A549 treated with CpdA at 1 μM for 4 hours (cell line): ENCODE results near the gene PROS1. TPM values are rescaled to one million over a fixed set of nuclear protein-coding genes. Genes with fewer than 3 reads are reported as not detected.

Experiments used
- total RNA-seq: library from RNA; stranded (reverse); fragments of 200-300 nt; extraction: Qiagen RNA extraction; gene quantifications from 5 replicates; pipeline ENCODE4 v1.2.3, GENCODE V29; 2022; ENCODE audit warnings: low read depth

Gene PROS1
- 7.6 to 11.8 TPM (median 9.3 TPM) in 5 replicates for total RNA-seq

GRCh38 chr3:93973131-93974126 lies at the start of gene PROS1:
PROS1 (minus strand) TSS chr3:93973896; CDS start chr3:93973749, 147 bp downstream.

GRCh38 chr3:93979850-93980676 lies 6.4 kb upstream of the PROS1 start, which contains the start of gene ARL13B:
ARL13B (plus strand) TSS chr3:93980155; CDS start chr3:93980424, 269 bp downstream.

Other genes starting within 250 kb of the PROS1 start
- gene ARL13B, start 6.3 kb upstream of the PROS1 start, total RNA-seq, result 9.9 to 13.7 TPM (median 11.9 TPM) in 5 replicates
- 0.05 to 0.14 TPM in 2 of 5 replicates, not detected in the others for gene STX19, start 54.7 kb upstream of the PROS1 start, total RNA-seq
- 2.8 to 3.8 TPM (median 3.1 TPM) in 5 replicates for gene DHFR2, start 89.0 kb upstream of the PROS1 start, total RNA-seq
- 6.8 to 9.1 TPM (median 7.6 TPM) in 5 replicates for gene NSUN3, start 89.2 kb upstream of the PROS1 start, total RNA-seq